CD4-positive, alpha-beta T cell treated with Interleukin-15 for 1 hour (primary cell): ENCODE data around the gene NTMT1.

Experiments
- DNase-seq: peaks from one replicate; pipeline ENCODE4 v3.0.0-alpha.2; 2020

NTMT1 gene

DNA sequence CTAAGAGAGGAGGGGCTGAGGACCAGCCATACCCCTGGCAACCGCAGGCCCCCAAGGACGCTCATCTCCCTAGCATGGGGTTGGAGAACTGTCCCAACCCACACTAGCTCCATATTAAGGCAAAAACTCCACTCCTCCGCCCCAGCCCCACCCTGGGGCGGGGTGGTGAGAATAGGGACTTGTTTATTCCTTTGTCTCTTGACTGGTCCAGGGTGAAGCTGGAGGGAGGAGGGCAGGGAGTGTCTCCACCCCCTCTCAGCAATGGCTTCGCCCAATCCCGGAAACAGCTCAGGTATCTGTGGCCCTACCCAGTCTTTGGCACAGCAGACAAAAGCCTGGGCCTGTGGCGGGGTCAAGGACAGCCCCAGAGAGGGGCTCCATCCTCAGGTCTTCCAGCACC lies 56.4 kb downstream of the NTMT1 start:
- no peak for DNase-seq

GRCh38 chr9:129685220-129685932 lies 59.4 kb downstream of the NTMT1 start:
- no peak for DNase-seq
